H1 (cell line): ENCODE data around the gene UTP3. TPM values are rescaled to one million over a fixed set of nuclear protein-coding genes. Genes with fewer than 3 reads are reported as not detected.

Experiments
- CTCF ChIA-PET: fragments of 300-600 bp; sonication (Branson Sonifier 250); formaldehyde crosslinking; loops from one replicate; lab custom pipeline; 2021; ENCODE audit not compliant: partially characterized antibody; lab: Charles Lee
- POLR2A ChIA-PET: fragments of 300-600 bp; sonication (Branson Sonifier 250); formaldehyde crosslinking; loops from one replicate; lab custom pipeline; 2021; ENCODE audit warnings: inconsistent platforms; ENCODE audit not compliant: partially characterized antibody; lab: Charles Lee
- DNase-seq, 2 experiments: peaks; one replicate each; pipeline versions ENCODE4 v3.0.0 to v3.0.0-alpha.2; 2010 to 2022; ENCODE audit warnings: low spot score in 2 of 2, low read depth in 1 of 2, mixed read lengths in 1 of 2
- FAIRE-seq: peaks from 2 replicates; lab custom pipeline; 2011; peaks lifted over from hg19 to GRCh38; lab: Jason Lieb, UNC
- H2AFZ ChIP-seq: 2 replicates; pipeline ENCODE4 v1.8.1; 2012; ENCODE audit warnings: low read length, inconsistent platforms
- H2AK5ac ChIP-seq: 2 replicates; pipeline ENCODE4 v1.6.1; 2013; ENCODE audit warnings: low read depth, low read length
- H2BK120ac ChIP-seq: replicated peaks from 2 replicates; pipeline ENCODE3; 2013; ENCODE audit warnings: low read depth, low read length, inconsistent platforms
- H2BK12ac ChIP-seq: 2 replicates; pipeline ENCODE4 v1.6.1; 2013; ENCODE audit warnings: low read depth, low read length
- H2BK15ac ChIP-seq: 2 replicates; pipeline ENCODE4 v1.6.1; 2013; ENCODE audit warnings: low read length
- H2BK20ac ChIP-seq: 2 replicates; pipeline ENCODE4 v1.6.1; 2013; ENCODE audit warnings: low read length
- H2BK5ac ChIP-seq: 2 replicates; pipeline ENCODE4 v1.6.1; 2013; ENCODE audit warnings: low read depth, low read length
- H3K14ac ChIP-seq: 2 replicates; pipeline ENCODE4 v1.6.1; 2013; ENCODE audit warnings: inconsistent platforms; ENCODE audit not compliant: insufficient read length
- H3K18ac ChIP-seq: 2 replicates; pipeline ENCODE4 v1.6.1; 2013; ENCODE audit warnings: low read length; ENCODE audit errors: extremely low read depth
- H3K23ac ChIP-seq: 2 replicates; pipeline ENCODE4 v1.6.1; 2013; ENCODE audit warnings: inconsistent platforms; ENCODE audit not compliant: insufficient read length
- H3K23me2 ChIP-seq: 2 replicates; pipeline ENCODE4 v1.6.1; 2013; ENCODE audit warnings: low read depth, low read length
- H3K27ac ChIP-seq: 2 replicates; pipeline ENCODE4 v1.6.1; 2011; ENCODE audit warnings: low read depth, low read length, inconsistent platforms
- H3K27me3 ChIP-seq, 4 experiments: replicated peaks in 1 of 4; 1 replicate in 1 of 4; 2 replicates in 3 of 4; pipeline versions ENCODE4 v1.6.1 to v1.8.1; 2011 to 2013; ENCODE audit warnings: low read length in 3 of 4, mild to moderate bottlenecking in 3 of 4, inconsistent platforms in 2 of 4, mixed read lengths in 2 of 4, moderate library complexity in 1 of 4; ENCODE audit not compliant: control insufficient read depth in 3 of 4, insufficient read depth in 3 of 4; ENCODE audit errors: extremely low read depth in 1 of 4
- H3K36me3 ChIP-seq, 4 experiments: 2 replicates each; pipeline versions ENCODE4 v1.6.1 to v1.8.1; 2011 to 2013; ENCODE audit warnings: mild to moderate bottlenecking in 4 of 4, low read length in 3 of 4, moderate library complexity in 2 of 4, control low read depth in 1 of 4, inconsistent platforms in 1 of 4; ENCODE audit not compliant: insufficient read depth in 4 of 4, control insufficient read depth in 2 of 4
- H3K4ac ChIP-seq: replicated peaks from 2 replicates; pipeline ENCODE3; 2013; ENCODE audit warnings: low read length, low read depth, mixed read lengths, inconsistent platforms; ENCODE audit not compliant: insufficient read length
- H3K4me1 ChIP-seq, 4 experiments: replicated peaks in 1 of 4; 1 replicate in 1 of 4; 2 replicates in 3 of 4; pipeline versions ENCODE4 v1.6.1 to v1.8.1; 2011 to 2013; ENCODE audit warnings: low read length in 3 of 4, inconsistent platforms in 2 of 4, mixed read lengths in 1 of 4; ENCODE audit not compliant: insufficient read depth in 4 of 4, control insufficient read depth in 3 of 4
- H3K4me2 ChIP-seq, 2 experiments: 2 replicates each; pipeline versions ENCODE4 v1.6.1 to v1.8.1; 2011 to 2013; ENCODE audit warnings: low read depth in 2 of 2, low read length in 2 of 2, control low read depth in 1 of 2, inconsistent platforms in 1 of 2, mild to moderate bottlenecking in 1 of 2; ENCODE audit not compliant: insufficient read depth in 1 of 2
- H3K4me3 ChIP-seq, 4 experiments: fragments of 200-600, 300-600 bp in 1 of 4; sonication (generic), shearing (Covaris generic), sonication (Bioruptor Twin) in 1 of 4; 2 replicates each; pipeline versions ENCODE4 v1.5.1 to v1.8.1; 2011 to 2016; ENCODE audit warnings: low read length in 4 of 4, low read depth in 3 of 4, control low read depth in 2 of 4, inconsistent platforms in 2 of 4, mild to moderate bottlenecking in 2 of 4, mixed read lengths in 1 of 4, moderate library complexity in 1 of 4; ENCODE audit not compliant: insufficient read depth in 2 of 4; ENCODE audit errors: extremely low read depth in 1 of 4
- H3K56ac ChIP-seq: replicated peaks from 2 replicates; pipeline ENCODE3; 2013; ENCODE audit warnings: low read depth, mild to moderate bottlenecking, mixed read lengths, low read length, inconsistent platforms; ENCODE audit not compliant: insufficient read length
- H3K79me1 ChIP-seq: 2 replicates; pipeline ENCODE4 v1.6.1; 2013; ENCODE audit warnings: low read depth, low read length, control low read depth
- H3K79me2 ChIP-seq, 2 experiments: 2 replicates each; pipeline versions ENCODE4 v1.6.1 to v1.8.1; 2012 to 2013; ENCODE audit warnings: low read length in 2 of 2, mild to moderate bottlenecking in 2 of 2, inconsistent platforms in 1 of 2; ENCODE audit not compliant: insufficient read depth in 2 of 2, control insufficient read depth in 1 of 2
- H3K9ac ChIP-seq, 4 experiments: replicated peaks in 1 of 4; 1 replicate in 1 of 4; 2 replicates in 3 of 4; pipeline versions ENCODE4 v1.6.1 to v1.8.1; 2011 to 2013; ENCODE audit warnings: low read depth in 3 of 4, low read length in 3 of 4, control low read depth in 2 of 4, mild to moderate bottlenecking in 2 of 4, moderate library complexity in 2 of 4, inconsistent platforms in 1 of 4; ENCODE audit errors: extremely low read depth in 1 of 4
- H3K9me3 ChIP-seq, 2 experiments: 2 replicates each; pipeline versions ENCODE4 v1.6.1 to v1.8.1; 2012 to 2013; ENCODE audit warnings: mild to moderate bottlenecking in 2 of 2, moderate library complexity in 2 of 2, control low read depth in 1 of 2, inconsistent platforms in 1 of 2, low read depth in 1 of 2, low read length in 1 of 2, mixed read lengths in 1 of 2; ENCODE audit not compliant: insufficient read depth in 2 of 2
- H4K20me1 ChIP-seq, 2 experiments: replicated peaks in 1 of 2; 2 replicates each; pipeline versions ENCODE3 to v1.8.1; 2011 to 2013; ENCODE audit warnings: inconsistent platforms in 2 of 2, low read length in 2 of 2, mild to moderate bottlenecking in 1 of 2; ENCODE audit not compliant: insufficient read depth in 2 of 2, control insufficient read depth in 1 of 2
- H4K5ac ChIP-seq: 2 replicates; pipeline ENCODE4 v1.6.1; 2013; ENCODE audit warnings: low read length, low read depth, mixed read lengths, inconsistent platforms; ENCODE audit not compliant: insufficient read length
- H4K8ac ChIP-seq: 2 replicates; pipeline ENCODE4 v1.8.0; 2013; ENCODE audit warnings: mild to moderate bottlenecking, moderate library complexity, low read length, inconsistent platforms; ENCODE audit not compliant: insufficient read depth; ENCODE audit errors: extremely low read depth
- H4K91ac ChIP-seq: replicated peaks from 2 replicates; pipeline ENCODE3; 2013; ENCODE audit warnings: low read length, mixed read lengths, inconsistent platforms; ENCODE audit not compliant: insufficient read length
- ASH2L ChIP-seq: fragments of 200-600, 300-600 bp; sonication (generic); IDR thresholded peaks from one replicate; pipeline ENCODE4 v1.7.1; 2017; ENCODE audit warnings: low read length
- BACH1 ChIP-seq: IDR thresholded peaks from 2 replicates; pipeline ENCODE4 v1.6.1; 2012; ENCODE audit warnings: low read length, improper control_type of control experiment
- CBX8 ChIP-seq: fragments of 300-800, 300-1000 bp; sonication (generic); IDR thresholded peaks from 2 replicates; pipeline ENCODE4 v1.7.1; 2016; ENCODE audit warnings: low read depth, low read length, borderline replicate concordance
- E2F6 ChIP-seq: IDR thresholded peaks from 2 replicates; pipeline ENCODE4 v1.6.1; 2012; ENCODE audit warnings: inconsistent platforms
- JUN ChIP-seq: IDR thresholded peaks from 2 replicates; pipeline ENCODE4 v1.6.1; 2011; ENCODE audit warnings: low read depth, mild to moderate bottlenecking, improper control_type of control experiment, low read length
- KDM1A ChIP-seq: fragments of 200-600, 300-600 bp; sonication (generic); IDR thresholded peaks from 2 replicates; pipeline ENCODE4 v1.7.1; 2016; ENCODE audit warnings: mild to moderate bottlenecking, low read length, borderline replicate concordance
- POLR2A ChIP-seq, 2 experiments: IDR thresholded peaks; 1 replicate in 1 of 2; 2 replicates in 1 of 2; pipeline ENCODE4 v1.6.1; 2011; ENCODE audit warnings: low read depth in 2 of 2, low read length in 2 of 2, mild to moderate bottlenecking in 2 of 2; ENCODE audit errors: control extremely low read depth in 1 of 2
- SP2 ChIP-seq: IDR thresholded peaks from 2 replicates; pipeline ENCODE4 v1.6.1; 2012; ENCODE audit warnings: mild to moderate bottlenecking, low read length, inconsistent platforms
- TAF7 ChIP-seq: optimal IDR thresholded peaks from 2 replicates; pipeline ENCODE3; 2011; ENCODE audit warnings: low read depth, mild to moderate bottlenecking, inconsistent platforms, low read length, moderate library complexity, borderline replicate concordance
- TEAD4 ChIP-seq: IDR thresholded peaks from 2 replicates; pipeline ENCODE4 v1.6.1; 2012; ENCODE audit warnings: low read depth, low read length, inconsistent platforms, mixed read lengths
- YY1 ChIP-seq: IDR thresholded peaks from 2 replicates; pipeline ENCODE4 v1.6.1; 2011; ENCODE audit warnings: low read depth, mild to moderate bottlenecking, low read length
- WGBS, 2 experiments: shearing (Covaris generic) in 1 of 2; methylation state at CpG; one replicate each; pipeline versions ENCODE4 v1.1.6 to v1.1.7; 2013 to 2015; ENCODE audit warnings: low lambda C conversion rate in 2 of 2, mixed read lengths in 2 of 2, inconsistent platforms in 1 of 2, low coverage in 1 of 2, missing lambda C conversion rate in 1 of 2; ENCODE audit not compliant: insufficient replicate concordance in 2 of 2, insufficient coverage in 1 of 2, insufficient read length in 1 of 2; ENCODE audit errors: extremely low coverage in 1 of 2, missing lambda C conversion rate in 1 of 2; 5-methylcytosine and 5-hydroxymethylcytosine counted together
- polyA plus RNA-seq, 7 experiments: library from polyadenylated mRNA; depleted of rRNA in 3 of 7; stranded (reverse) in 5 of 7; unstranded in 2 of 7; fragments of >200 nt in 5 of 7; fragments of 200-250 nt in 2 of 7; gene quantifications; 1 replicate in 5 of 7; 2 replicates in 1 of 7; 4 replicates in 1 of 7; pipeline versions ENCODE4 v1.2.1 to v1.2.3, GENCODE V29; 2011 to 2013; ENCODE audit warnings: missing spikeins in 2 of 7, mixed read lengths in 2 of 7
- total RNA-seq: library from RNA; stranded (reverse); fragmentation: NEBNext Ultra II Directional; extraction: Animal tissue kit (Norgen Biotek cat#: 25700); gene quantifications from 2 replicates; pipeline ENCODE4 v1.2.1, GENCODE V29; 2021

UTP3 gene
- total and polyA plus RNA-seq, 2 of the 8 experiments (the other 6 are each of a cell fraction or from before 2014, with no cell fraction given), result 11.2 to 51.3 TPM

GRCh38 chr4:70711599-70711998 lies 23.3 kb downstream of the UTP3 start:
- no peaks in the 10 kb centered on the region for H3K36me3 ChIP-seq
- no peaks in the 10 kb centered on the region; the same call in 1 of the 2 replicates for H3K79me1 ChIP-seq
- H2AK5ac ChIP-seq, result no peak overlapping the region
- no peak overlapping the region for H3K14ac ChIP-seq
- H3K9me3 ChIP-seq, result no peaks in the 10 kb centered on the region
- H3K4ac ChIP-seq, result no peak overlapping the region
- WGBS, 2 experiments, result 89% methylated on average over 3 of the region's 3 CpGs; no CpG with 5 or more reads in 1 of the 2 experiments
- no peak overlapping the region for H3K4me2 ChIP-seq
- H3K4me1 ChIP-seq, result peaks cover 0 to 9% (median 5%) of the 10 kb centered on the region in 4 experiments; a peak in 4 of 7 replicates
- H3K27ac ChIP-seq, result no peak overlapping the region
- no peak overlapping the region for H3K56ac ChIP-seq
- H3K23ac ChIP-seq, result peak overlapping the region; percentile 57
- DNase-seq (no peak), FAIRE-seq (no peak)
- no peak overlapping the region for H2BK15ac ChIP-seq
- no peak overlapping the region for H2AFZ ChIP-seq
- no peak overlapping the region for H3K9ac ChIP-seq
- H2BK12ac ChIP-seq, result no peak overlapping the region
- no peak for TF ChIP-seq ASH2L
- TF ChIP-seq KDM1A, result no peak
- no peak for TF ChIP-seq YY1
- no peak for TF ChIP-seq SP2
- no peak for TF ChIP-seq JUN
- TF ChIP-seq E2F6, result no peak
- TF ChIP-seq BACH1, result no peak
- TF ChIP-seq CBX8, result no peak
- no peak for TF ChIP-seq POLR2A (IDR thresholded peaks at IDR 0.05; ENCODE audit: control extremely low read depth in 1 of 2, low read depth in 2 of 2, low read length in 2 of 2)
- TF ChIP-seq TAF7, result no peak
- no peak for TF ChIP-seq TEAD4
- POLR2A ChIA-PET, result interaction anchor here (1.0 kb wide), 1 partner anchor 18 kb away, joined by 4 read pairs; no protein-coding TSS in a partner anchor
- no peak overlapping the region for H2BK5ac ChIP-seq
- H3K18ac ChIP-seq, result no peak overlapping the region
- no peak overlapping the region for H4K5ac ChIP-seq
- H3K4me3 ChIP-seq, result no peak overlapping the region
- no peak overlapping the region for H2BK120ac ChIP-seq
- CTCF ChIA-PET, result no interaction called here
- H4K8ac ChIP-seq, result no peak overlapping the region
- H3K79me2 ChIP-seq, result peaks cover 0 to 61% of the 10 kb centered on the region in 2 experiments; a peak in 2 of 4 replicates
- H4K20me1 ChIP-seq, result peaks cover 0 to 2% of the 10 kb centered on the region in 2 experiments
- H3K23me2 ChIP-seq, result no peaks in the 10 kb centered on the region
- no peak overlapping the region for H2BK20ac ChIP-seq
- no peaks in the 10 kb centered on the region for H3K27me3 ChIP-seq
- H4K91ac ChIP-seq, result no peak overlapping the region
